ENCODE data around the gene NGF.
"Not testable (repeated sequence)": the region's sequence is repeated elsewhere in the genome, so short reads cannot be mapped to it uniquely, and the experiment has no call there.

The NGF gene

DNA sequence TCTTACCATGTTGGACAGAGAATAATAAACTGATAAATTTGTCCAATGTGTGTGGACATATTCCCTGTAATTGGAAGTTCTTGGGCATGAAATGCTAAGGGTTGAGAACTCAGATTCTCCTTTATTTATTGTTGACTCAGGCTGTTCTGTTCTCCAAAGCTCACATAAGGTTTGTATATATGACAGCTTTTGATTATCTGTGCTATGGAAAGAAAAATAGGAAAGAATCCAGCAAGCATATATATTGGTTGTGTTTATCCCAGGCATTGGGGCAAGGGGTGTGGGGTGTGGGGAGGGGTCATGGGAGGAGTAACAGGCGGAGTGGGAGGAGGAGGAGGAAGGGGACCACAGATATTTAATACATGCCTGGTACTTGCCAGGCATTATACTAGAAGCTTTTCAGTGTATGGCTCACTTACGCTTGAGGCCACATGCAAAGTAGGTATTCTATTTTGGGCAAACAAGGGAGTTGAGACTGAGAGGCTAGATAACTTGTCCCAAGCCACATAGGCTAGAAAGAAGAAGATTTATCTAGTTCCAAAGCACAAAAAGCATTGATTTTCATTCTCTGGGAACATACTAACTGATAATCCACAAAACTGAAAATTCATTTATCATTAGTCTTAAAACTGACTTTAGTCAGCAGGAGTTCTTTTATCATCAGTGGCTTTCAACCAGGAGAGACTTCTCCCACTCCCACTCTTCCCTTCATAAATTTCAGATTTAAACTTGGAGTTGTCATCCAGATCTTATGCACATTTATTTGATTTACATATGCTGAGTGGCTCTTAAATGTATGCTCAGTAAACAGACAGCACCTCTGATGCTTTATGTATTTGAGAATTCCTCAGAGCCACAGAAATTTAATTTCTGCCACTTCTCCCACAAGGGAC is 27.2 kb downstream of the NGF start:
- no peak for DNase-seq (ENCODE audit: low read depth in 2 of 2)

DNA sequence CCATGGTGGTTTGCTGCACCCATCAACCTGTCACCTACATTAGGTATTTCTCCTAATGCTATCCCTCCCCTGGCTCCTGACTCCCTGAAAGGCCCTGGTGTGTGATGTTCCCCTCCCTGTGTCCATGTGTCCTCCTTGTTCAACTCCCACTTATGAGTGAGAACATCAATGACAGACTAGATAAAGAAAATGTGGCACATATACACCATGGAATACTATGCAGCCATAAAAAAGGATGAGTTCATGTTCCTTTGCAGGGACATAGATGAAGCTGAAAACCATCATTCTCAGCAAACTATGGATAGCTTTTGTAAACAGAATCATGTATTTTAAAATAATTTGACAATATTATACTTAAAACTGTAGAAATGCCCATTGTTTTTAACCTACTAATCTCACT is 28.5 kb downstream of the NGF start:
- not testable (repeated sequence) for DNase-seq (ENCODE audit: low read depth in 2 of 2)

DNA sequence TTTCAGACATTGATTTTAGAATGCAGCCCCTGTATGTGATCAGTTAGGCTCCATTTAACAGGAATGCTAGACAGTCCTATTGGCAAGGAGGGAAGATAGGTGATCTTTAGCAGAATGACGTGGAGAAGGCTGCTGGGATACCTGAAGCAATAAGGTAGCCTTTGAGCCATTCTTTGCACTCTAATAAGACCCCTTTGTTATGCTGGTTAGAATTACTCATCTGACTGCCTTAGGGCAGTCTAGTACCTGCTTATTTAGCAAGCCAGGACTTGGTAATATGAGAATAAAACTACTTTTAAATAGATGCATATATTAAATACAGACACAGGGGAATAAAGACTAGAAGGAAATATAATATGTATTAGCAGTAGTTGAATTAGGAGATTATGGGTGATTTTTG is 29.1 kb downstream of the NGF start:
- no peak for DNase-seq (ENCODE audit: low read depth in 2 of 2)

DNA sequence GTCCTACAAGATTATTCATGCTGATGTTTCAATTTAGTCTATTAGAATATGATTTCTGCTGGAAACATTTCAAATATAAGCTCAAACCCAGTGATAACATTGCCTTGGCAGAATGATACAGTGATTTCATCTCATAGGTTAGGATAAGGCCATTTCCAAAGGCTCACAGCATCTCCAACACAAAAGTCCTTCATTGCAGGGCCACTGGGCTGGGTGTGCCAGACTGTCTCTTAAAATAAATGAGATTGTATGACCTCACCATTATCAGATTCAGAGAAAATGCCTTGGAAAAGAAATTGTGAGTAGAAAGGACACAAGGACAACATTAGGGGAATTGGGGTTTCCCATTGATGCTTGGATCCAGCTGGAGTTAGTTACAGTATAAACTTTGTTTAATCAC is 30.4 kb downstream of the NGF start:
- DNase-seq (ENCODE audit: low read depth in 2 of 2): no peak

DNA sequence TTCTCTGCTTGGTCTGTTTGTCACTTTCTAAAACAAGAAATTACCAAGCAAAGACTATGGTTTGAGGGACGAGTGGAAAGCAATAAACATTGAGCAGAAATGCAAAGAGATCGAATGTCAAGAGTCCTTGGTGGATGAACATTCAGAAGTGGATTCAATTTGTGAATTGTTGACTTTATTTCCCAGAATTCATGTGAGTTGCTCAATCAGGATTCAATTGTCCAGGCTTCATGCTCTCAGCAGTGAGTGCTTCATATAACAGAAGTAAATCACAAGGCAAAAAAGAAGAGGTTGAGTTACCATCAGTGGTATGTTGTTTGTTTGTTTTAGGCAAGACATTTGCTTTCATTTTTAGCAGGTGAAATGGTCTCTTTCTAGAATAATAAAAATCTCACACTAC is 31.9 kb downstream of the NGF start:
- DNase-seq (ENCODE audit: low read depth in 2 of 2): no peak

DNA sequence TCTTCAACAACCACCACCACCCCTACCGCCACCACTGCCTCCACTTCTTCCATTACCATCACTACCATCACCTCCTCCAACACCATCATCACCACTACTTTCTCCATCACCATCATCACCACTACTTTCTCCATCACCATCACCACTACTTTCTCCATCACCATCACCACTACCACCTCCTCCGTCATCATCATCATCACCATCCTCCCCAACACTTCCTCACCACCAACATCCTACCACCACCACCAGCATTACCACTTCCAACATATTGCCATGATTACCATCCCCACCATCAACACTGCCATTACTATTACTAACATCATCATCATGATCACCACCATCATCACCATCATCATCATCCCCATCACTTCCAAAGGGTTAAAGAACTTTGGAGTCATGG is 34.7 kb downstream of the NGF start:
- no peak for DNase-seq (ENCODE audit: low read depth in 2 of 2)

DNA sequence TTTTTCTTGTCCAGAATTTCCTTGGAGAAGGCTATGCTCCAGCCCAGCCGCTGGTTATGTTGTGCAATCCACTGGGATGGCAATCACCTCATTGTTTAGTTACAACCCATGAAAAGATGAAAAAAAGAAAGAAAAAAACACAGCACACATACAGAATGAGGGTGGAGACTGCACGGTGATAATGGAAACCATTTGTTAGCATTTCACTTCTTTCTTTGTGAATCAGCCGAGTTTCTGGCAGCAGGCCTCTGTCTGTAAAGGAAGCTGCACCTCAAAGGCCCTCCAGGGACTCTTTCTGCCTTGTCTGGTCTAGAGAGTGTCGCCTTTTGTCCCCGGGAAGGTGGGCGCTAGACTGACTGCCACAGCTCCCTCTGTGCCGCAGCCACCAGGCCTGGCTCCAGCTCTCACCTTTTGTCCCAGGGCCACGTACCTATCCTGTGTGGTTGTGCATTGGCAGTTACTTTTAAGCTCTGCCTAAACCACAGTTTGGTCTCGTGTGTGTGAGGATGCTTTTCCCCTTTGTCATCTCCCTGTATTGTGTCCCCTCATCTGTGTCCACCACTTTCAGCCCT is 35.6 kb downstream of the NGF start:
- no peak for DNase-seq (ENCODE audit: low read depth in 2 of 2)

DNA sequence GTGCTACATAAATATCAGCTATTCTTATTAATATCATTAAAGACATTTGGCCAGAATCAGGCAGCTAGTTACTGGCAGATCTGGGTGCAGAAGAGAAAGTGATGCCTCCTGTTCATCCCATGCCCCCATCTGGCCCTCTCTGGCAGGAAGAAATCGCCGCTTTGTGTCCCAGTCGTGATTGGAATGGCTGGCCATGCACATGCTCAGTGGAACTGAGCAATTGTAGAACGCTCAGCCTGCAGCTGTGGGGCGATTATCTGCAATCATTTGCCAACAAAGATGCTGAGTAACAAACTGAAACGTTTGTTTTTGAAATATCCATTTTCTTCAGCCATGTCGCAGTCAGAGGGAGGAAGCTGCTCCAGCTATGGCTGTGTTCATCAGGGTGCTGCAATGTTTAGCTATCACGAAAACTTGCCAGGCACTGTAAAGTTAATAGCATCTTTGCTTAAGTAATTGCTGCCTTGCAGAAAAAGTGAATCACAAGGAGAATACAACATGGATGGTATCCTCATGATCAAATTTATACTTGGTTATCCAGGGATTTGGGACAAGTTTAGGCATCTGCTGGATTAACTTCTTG is 36.5 kb downstream of the NGF start:
- DNase-seq (ENCODE audit: low read depth in 2 of 2): no peak

DNA sequence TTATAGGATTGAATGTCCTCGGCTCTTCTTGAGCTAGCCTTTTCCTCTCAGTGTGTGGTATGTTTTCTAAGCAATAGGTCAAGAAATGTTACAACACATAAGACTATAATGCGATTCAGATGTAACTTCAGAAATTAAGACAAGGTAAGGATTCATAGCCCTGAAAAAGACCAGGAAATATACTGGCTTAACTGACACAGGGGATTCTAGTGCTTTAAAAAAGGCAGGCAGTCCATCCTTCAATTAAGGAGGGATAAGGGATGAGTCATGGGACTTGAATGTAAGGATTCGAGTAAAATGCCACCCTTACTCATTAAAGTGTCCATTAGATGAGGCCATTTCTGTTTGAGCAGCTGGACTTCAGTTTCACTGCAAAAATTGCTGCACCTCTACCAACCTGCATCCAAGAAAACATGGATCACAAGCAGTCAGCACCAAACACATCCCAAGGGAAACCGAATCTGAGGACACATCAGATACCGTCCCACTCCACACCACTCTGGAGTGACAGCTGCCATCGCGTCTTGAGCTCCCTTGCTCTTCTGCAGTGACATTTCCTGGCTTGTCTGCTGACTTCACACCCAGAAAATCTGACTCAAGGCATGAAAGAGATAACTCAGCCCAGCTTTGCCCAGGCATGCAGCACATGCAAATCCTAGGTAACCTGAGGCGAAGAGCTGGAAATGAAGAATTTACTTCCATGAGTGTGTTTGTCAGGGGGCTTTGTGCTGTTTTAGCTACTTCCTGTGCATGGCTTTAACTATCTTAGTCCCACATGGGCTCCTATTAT is 37.8 kb downstream of the NGF start:
- DNase-seq (ENCODE audit: low read depth in 2 of 2): no peak

DNA sequence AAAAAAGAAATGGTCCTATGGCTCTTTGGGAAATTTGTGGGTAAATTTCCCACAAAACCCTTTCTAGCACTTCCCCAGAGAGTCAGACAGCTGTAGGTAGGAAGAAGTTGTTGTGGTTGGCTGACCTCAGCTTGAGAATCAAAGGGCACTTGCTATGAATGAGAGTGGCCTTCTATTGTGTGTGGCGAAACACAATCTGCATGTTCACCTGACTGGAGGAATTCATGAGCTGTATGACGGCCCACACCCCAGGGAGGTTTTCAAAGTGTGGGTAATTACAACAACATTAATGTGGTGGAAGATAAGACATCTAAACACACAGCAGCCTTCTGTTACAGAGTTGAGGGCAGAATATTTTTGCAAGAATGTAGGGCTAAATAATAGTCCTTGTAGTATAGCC is 38.8 kb downstream of the NGF start:
- DNase-seq (ENCODE audit: low read depth in 2 of 2): no peak

DNA sequence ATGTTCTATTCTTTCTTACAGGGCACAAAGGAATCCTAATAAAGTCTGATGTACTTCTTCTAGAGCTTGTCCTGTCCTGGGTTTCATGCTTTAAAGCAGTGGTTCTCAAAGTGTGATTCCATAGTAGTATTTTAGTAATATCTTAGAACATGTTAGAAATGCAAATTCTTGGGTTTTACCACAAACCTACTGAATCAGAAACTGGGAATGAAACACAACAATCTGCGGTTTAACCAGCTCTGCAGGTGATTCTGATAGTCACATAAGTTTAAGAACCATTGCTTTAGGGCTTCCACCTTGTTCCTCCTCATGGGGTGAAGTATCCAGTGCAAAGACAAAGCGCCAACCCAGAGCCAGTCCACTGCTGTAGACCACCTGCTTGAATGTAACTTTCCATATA is 41.1 kb downstream of the NGF start:
- DNase-seq (ENCODE audit: low read depth in 2 of 2): no peak

DNA sequence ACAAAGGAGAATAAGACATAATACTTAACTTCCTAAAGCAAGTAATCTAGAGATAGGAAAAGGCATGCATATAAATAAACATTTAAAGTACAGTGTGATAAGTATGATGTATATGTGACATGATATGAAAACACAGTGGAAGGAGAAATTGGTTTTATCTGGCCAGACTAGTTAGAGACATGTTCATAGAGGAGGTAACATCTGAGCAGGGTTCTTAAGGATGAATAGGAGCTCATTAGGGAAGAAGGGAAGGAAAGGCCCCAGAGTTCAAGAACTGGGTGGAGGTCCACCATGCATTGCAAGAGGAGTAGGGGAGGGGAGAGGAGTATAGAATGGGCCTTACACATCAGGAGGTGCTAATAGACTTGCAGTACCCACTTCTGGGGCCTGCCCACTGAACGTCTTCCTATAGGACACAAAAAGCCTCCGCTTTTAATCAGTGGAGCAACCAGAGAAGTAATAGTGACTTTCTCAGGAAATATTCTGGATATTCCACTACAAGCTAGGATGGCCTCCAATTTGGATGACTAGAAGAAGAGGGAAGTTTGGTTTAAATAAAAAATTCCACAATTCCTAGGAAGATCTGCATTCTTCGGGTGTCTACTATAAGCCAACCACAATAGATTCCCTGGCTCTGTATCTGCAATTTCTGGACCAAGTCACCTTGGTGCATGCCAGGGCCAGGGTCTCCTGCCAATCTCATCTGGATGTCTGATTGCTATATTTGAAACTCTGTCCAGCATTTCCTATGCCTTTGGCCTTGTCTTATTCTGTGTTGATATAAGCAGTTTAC is 41.9 kb downstream of the NGF start:
- DNase-seq (ENCODE audit: low read depth in 2 of 2): no peak

DNA sequence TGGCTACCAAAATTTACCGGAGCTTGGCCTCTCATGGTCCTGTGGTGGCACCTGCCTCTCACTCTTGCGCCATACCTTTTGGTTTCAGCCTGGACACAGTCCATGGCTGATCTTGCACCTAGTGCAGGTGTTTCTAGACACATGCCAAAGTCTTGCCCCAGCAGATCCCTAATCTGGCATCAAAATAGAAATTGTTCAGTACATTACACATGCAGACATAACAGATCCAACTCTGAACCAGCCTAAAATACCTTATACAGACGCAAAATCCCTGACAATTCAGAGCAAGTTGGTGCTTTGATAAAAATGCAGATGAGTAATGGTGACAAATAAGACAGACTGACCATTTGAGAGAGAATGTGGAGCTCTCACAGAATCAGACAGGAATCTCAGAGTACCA is 44.1 kb downstream of the NGF start:
- DNase-seq (ENCODE audit: low read depth in 2 of 2): no peak

DNA sequence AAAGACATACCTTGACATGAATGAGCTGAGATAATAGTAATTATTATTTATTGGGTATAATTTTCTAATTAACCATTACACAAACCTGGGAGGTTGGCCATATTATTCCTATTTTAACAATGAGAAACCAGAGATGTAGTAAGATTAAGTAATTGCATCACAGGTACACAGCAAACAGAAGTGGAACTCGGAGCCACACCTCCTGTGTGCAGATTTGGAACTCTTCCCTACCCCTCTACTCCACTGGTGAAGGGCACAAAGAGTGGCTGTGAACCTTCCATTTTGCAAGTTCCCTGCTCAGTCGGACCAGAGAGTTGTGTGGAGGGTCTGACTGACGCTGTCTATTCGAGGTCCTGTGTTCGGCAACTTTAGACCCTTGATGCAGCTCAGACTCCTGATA is 45.0 kb downstream of the NGF start:
- no peak for DNase-seq (ENCODE audit: low read depth in 2 of 2)

DNA sequence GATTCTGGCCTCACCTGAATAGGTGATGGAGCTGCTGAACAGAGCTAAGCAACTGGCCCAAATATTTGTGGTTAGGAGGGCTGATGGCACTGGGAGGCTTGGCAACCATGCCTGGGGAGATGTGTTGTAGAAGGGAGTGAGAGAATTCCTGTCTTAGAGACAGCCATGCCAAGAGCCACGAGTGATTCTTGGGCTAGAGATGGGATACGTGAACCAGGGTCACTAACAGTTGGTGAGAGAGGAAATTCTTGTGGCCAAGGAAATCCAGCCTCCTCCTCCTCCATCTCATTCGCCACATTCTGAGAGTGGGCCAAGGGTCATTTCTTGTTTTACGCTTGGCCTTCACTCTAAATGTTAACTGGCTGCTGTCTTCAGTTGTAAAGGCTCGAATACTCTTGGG is 46.3 kb downstream of the NGF start:
- DNase-seq (ENCODE audit: low read depth in 2 of 2): no peak

DNA sequence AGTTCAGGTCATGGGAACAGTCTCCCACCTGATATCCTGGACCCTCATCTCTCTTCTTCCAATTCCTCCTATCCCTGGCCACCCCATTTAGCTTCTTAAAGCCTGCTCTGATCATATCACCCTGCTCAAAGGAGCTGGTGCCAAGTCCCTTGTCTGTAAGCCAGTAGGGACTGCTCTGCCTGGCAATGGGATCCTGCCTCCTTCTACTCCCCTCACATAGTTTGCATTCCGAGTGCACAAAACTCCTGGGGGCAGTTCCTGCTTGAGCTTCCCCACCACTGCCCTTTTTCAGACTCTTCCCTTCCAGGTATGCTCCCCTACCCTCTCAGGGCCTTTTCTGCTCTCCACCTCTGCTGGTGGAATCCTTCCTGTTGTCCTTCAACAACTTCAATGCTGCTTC is 48.1 kb downstream of the NGF start:
- no peak for DNase-seq (ENCODE audit: low read depth in 2 of 2)

DNA sequence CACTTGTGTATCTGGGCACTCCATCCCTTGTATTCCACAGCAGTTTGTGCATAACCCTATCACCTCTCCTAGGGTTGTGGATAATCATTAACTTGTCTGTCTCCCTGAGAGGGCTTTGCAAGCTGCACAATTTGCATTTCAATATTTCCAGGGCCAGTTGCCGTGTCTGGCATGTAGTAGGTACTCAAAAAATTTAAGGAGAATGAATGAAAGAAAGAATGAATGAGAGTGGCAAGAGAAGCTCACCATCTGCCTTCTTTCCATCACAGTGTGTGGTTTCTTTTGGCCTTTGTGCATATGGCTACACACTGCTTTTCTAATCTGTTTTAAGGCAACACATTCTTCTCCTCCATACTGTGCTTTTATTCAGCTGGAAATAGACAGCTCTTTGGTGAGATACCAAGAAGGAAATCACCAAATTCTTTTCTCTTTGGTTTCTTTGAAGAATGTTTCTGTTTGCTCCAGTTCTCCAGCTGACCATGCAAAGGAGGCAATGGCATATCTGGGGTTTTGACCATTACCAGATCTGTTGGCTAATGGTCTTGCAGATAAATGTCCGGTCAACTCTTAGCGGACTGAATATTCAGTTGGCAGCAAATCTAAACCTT is 49.4 kb downstream of the NGF start:
- DNase-seq (ENCODE audit: low read depth in 2 of 2): no peak

DNA sequence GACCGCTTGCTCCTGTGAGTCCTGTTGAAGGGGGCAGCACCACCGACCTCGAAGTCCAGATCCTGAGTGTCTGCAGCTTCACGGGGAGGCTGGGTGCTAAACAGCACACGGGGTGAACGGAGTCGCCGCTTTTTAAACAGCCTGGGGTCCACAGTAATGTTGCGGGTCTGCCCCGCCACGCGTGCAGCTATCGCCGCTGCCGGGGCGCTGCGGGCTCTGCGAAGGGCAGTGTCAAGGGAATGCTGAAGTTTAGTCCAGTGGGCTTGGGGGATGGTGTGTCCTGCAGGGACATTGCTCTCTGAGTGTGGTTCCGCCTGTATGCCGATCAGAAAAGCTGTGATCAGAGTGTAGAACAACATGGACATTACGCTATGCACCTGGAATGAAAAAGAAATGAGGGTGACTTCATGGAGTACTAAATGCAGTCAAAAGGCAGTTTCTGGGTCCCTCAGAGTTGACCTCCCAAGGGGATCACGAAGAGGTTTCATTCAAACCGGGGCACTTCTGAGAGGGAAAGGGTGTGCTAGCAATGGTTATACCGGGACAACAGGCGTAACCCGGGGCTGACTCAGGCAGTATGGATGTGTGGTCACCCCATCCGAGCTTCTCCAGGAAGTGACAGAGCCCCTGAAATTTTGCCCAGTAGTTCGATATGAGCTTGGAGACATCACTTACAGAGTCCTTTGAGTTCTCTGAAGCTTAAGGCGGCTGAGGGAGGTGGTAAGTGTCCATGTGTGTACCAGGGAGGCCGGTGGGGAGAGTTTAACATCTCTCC is 51.4 kb downstream of the NGF start:
- no peak for DNase-seq (ENCODE audit: low read depth in 2 of 2)

DNA sequence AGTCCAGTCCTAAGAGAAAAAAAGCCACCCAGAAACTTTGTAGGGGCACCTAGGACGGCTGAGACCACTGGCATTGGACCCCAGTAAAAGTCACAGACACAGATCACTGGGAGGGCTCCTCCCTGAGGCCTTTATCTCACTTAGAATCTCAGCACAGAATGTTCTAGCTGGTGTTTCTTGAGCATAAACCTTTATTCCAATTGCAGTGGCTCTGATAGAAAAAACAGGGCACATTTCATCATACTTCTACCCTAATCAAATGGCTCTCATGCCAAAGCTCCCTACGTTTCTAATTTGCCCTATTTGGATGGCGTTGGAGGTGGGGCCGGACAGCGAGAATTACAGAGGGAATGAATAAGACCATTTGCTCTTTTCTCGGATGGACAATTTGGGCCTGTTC is 53.8 kb downstream of the NGF start:
- DNase-seq (ENCODE audit: low read depth in 2 of 2): no peak

DNA sequence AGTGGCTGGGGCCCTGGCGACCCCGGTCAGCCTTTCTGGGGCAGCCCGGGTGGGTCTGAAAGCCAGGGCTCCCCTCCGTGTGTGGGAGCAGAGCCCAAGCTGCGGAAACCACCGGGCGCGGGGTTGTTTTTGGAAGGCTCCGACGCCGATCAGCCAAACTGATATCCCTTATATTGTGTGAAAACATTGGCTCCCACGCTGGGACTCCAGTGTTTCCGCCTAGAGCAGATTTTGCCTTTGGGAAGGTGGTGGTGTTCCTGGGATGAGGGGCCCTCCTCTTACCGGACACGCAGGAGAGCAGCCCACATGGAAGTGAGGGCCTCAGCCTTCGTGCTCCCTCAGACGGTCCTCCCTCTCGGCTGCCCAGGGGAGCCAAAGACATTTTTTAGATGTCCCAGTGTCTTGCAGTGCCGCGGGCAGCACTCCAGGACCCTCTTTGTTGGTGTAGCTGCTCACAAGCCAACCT is 54.3 kb downstream of the NGF start:
- no peak for DNase-seq (ENCODE audit: low read depth in 2 of 2)
